H9 (cell line): ENCODE results near the gene ZNF180. TPM values are rescaled to one million over a fixed set of nuclear protein-coding genes. Genes with fewer than 3 reads are reported as not detected.

ENCODE experiments used
- DNase-seq: peaks from one replicate; pipeline ENCODE4 v3.0.0-alpha.2; 2017
- H2AFZ ChIP-seq: one replicate; pipeline ENCODE4 v1.6.1; 2013; ENCODE audit warnings: mild to moderate bottlenecking, low read length, control low read depth, moderate library complexity
- H2AK5ac ChIP-seq: 2 replicates; pipeline ENCODE4 v1.6.1; 2013; ENCODE audit warnings: low read length, control low read depth, mixed read lengths; ENCODE audit not compliant: insufficient read length
- H2BK120ac ChIP-seq: one replicate; pipeline ENCODE4 v1.6.1; 2013; ENCODE audit warnings: low read depth, mild to moderate bottlenecking, low read length, control low read depth, inconsistent platforms; ENCODE audit not compliant: poor library complexity, severe bottlenecking
- H2BK12ac ChIP-seq: 2 replicates; pipeline ENCODE4 v1.6.1; 2013; ENCODE audit warnings: low read length, control low read depth, mixed read lengths, low read depth; ENCODE audit not compliant: insufficient read length
- H2BK15ac ChIP-seq: 2 replicates; pipeline ENCODE4 v1.6.1; 2013; ENCODE audit warnings: low read depth, low read length, control low read depth
- H2BK20ac ChIP-seq: one replicate; pipeline ENCODE4 v1.6.1; 2013; ENCODE audit warnings: low read depth, mild to moderate bottlenecking, low read length, control low read depth, inconsistent platforms; ENCODE audit not compliant: poor library complexity, severe bottlenecking
- H2BK5ac ChIP-seq: 2 replicates; pipeline ENCODE4 v1.6.1; 2013; ENCODE audit warnings: low read length, control low read depth, mixed read lengths; ENCODE audit not compliant: insufficient read length
- H3K14ac ChIP-seq: 2 replicates; pipeline ENCODE4 v1.6.1; 2013; ENCODE audit warnings: low read length, control low read depth; ENCODE audit not compliant: insufficient read depth
- H3K18ac ChIP-seq: 2 replicates; pipeline ENCODE4 v1.6.1; 2013; ENCODE audit warnings: low read depth, mild to moderate bottlenecking, mixed read lengths, low read length, control low read depth; ENCODE audit not compliant: insufficient read length
- H3K23ac ChIP-seq: 2 replicates; pipeline ENCODE4 v1.6.1; 2013; ENCODE audit warnings: low read length, control low read depth, mixed read lengths, low read depth; ENCODE audit not compliant: insufficient read length
- H3K23me2 ChIP-seq: 2 replicates; pipeline ENCODE4 v1.6.1; 2013; ENCODE audit warnings: low read depth, mild to moderate bottlenecking, mixed read lengths, low read length, control low read depth; ENCODE audit not compliant: insufficient read length, poor library complexity, severe bottlenecking
- H3K27ac ChIP-seq: 2 replicates; pipeline ENCODE4 v1.5.1; 2013; ENCODE audit warnings: low read length, control low read depth, mixed read lengths, low read depth; ENCODE audit not compliant: insufficient read length
- H3K27me3 ChIP-seq: 2 replicates; pipeline ENCODE4 v1.6.1; 2013; ENCODE audit warnings: low read length, control low read depth, inconsistent platforms; ENCODE audit not compliant: insufficient read depth
- H3K4ac ChIP-seq: 2 replicates; pipeline ENCODE4 v1.6.1; 2013; ENCODE audit warnings: low read depth, mild to moderate bottlenecking, control low read depth, inconsistent platforms, low read length, moderate library complexity
- H3K4me1 ChIP-seq: 2 replicates; pipeline ENCODE4 v1.6.1; 2013; ENCODE audit warnings: low read length, control low read depth, inconsistent platforms; ENCODE audit not compliant: insufficient read depth
- H3K4me2 ChIP-seq: 2 replicates; pipeline ENCODE4 v1.6.1; 2013; ENCODE audit warnings: low read length, control low read depth, mixed read lengths; ENCODE audit not compliant: insufficient read length, insufficient read depth
- H3K56ac ChIP-seq: 2 replicates; pipeline ENCODE4 v1.6.1; 2013; ENCODE audit warnings: low read depth, mild to moderate bottlenecking, mixed read lengths, low read length, control low read depth; ENCODE audit not compliant: insufficient read length
- H3K79me1 ChIP-seq: 2 replicates; pipeline ENCODE4 v1.6.1; 2013; ENCODE audit warnings: low read depth, mild to moderate bottlenecking, moderate library complexity, low read length, control low read depth, inconsistent platforms; ENCODE audit not compliant: insufficient read depth, poor library complexity, severe bottlenecking
- H3K79me2 ChIP-seq: 2 replicates; pipeline ENCODE4 v1.6.1; 2013; ENCODE audit warnings: low read length, control low read depth, inconsistent platforms; ENCODE audit not compliant: insufficient read depth
- H3K9ac ChIP-seq: 2 replicates; pipeline ENCODE4 v1.6.1; 2013; ENCODE audit warnings: low read length, control low read depth, mixed read lengths; ENCODE audit not compliant: insufficient read length; ENCODE audit errors: extremely low read depth
- H3K9me3 ChIP-seq: one replicate; pipeline ENCODE4 v1.6.1; 2013; ENCODE audit warnings: low read depth, low read length, inconsistent platforms; ENCODE audit not compliant: control insufficient read depth
- H3T11ph ChIP-seq: one replicate; pipeline ENCODE4 v1.6.1; 2013; ENCODE audit warnings: mild to moderate bottlenecking, low read length, control low read depth, inconsistent platforms
- H4K20me1 ChIP-seq: one replicate; pipeline ENCODE4 v1.6.1; 2013; ENCODE audit not compliant: control insufficient read depth, insufficient read length, insufficient read depth
- H4K5ac ChIP-seq: 2 replicates; pipeline ENCODE4 v1.6.1; 2013; ENCODE audit warnings: low read depth, mild to moderate bottlenecking, mixed read lengths, low read length, control low read depth; ENCODE audit not compliant: insufficient read length
- H4K8ac ChIP-seq: replicated peaks from 2 replicates; pipeline ENCODE4 v1.6.1; 2013; ENCODE audit warnings: low read length, control low read depth, mixed read lengths, low read depth; ENCODE audit not compliant: insufficient read length
- H4K91ac ChIP-seq: 2 replicates; pipeline ENCODE4 v1.6.1; 2013; ENCODE audit warnings: low read depth, mild to moderate bottlenecking, moderate library complexity, mixed read lengths, low read length, control low read depth; ENCODE audit not compliant: insufficient read length
- H3K27ac Mint-ChIP-seq, 3 experiments: 2 replicates in 2 of 3; 3 replicates in 1 of 3; pipeline ENCODE4 v1.8.0; 2020 to 2021; ENCODE audit warnings: mixed read lengths in 3 of 3, mild to moderate bottlenecking in 1 of 3, moderate library complexity in 1 of 3
- H3K27me3 Mint-ChIP-seq: 2 replicates; pipeline ENCODE4 v1.8.0; 2021; ENCODE audit warnings: low read depth, mild to moderate bottlenecking, moderate library complexity, mixed read lengths
- H3K36me3 Mint-ChIP-seq, 3 experiments: 2 replicates in 2 of 3; 3 replicates in 1 of 3; pipeline ENCODE4 v1.8.0; 2020 to 2021; ENCODE audit warnings: low read depth in 3 of 3, mixed read lengths in 3 of 3; ENCODE audit not compliant: insufficient read depth in 1 of 3
- H3K4me1 Mint-ChIP-seq, 2 experiments: 2 replicates each; pipeline ENCODE4 v1.8.0; 2020; ENCODE audit warnings: mixed read lengths in 2 of 2
- H3K4me3 Mint-ChIP-seq, 2 experiments: 2 replicates in 1 of 2; 3 replicates in 1 of 2; pipeline ENCODE4 v1.8.0; 2020 to 2021; ENCODE audit warnings: mild to moderate bottlenecking in 2 of 2, mixed read lengths in 2 of 2, moderate library complexity in 1 of 2
- H3K9me3 Mint-ChIP-seq, 2 experiments: 2 replicates in 1 of 2; 3 replicates in 1 of 2; pipeline ENCODE4 v1.8.0; 2020; ENCODE audit warnings: mild to moderate bottlenecking in 2 of 2, mixed read lengths in 2 of 2, moderate library complexity in 1 of 2
- CTCF ChIP-seq: fragments of 200-600 bp; sonication (generic); conservative IDR thresholded peaks from 3 replicates; pipeline ENCODE4 v1.8.0; 2021; ENCODE audit warnings: antibody characterized with exemption, mild to moderate bottlenecking
- WGBS: extraction: QIAGEN DNeasy Blood & Tissue Kit; methylation state at CpG from one replicate; pipeline ENCODE4 v1.1.7; 2013; ENCODE audit warnings: missing lambda C conversion rate, low lambda C conversion rate, mixed read lengths; ENCODE audit not compliant: insufficient read length; ENCODE audit errors: extremely low coverage; 5-methylcytosine and 5-hydroxymethylcytosine counted together
- total RNA-seq: library from RNA; stranded (reverse); gene quantifications from 2 replicates; pipeline ENCODE4 v1.2.1, GENCODE V29; 2021

The ZNF180 gene
- total RNA-seq, 1 experiment from 2014 or later, result 13.6 TPM

GRCh38 chr19:44496711-44497110, 3.6 kb downstream of the ZNF180 start:
- no peak for DNase-seq
- Mint-ChIP-seq H3K9me3 (peaks cover 85 to 89% of the 10 kb centered on the region in 2 experiments), H3K4me3 (no peak overlapping the region), H3K36me3 (peaks cover 76 to 81% (median 81%) of the 10 kb centered on the region in 3 experiments), H3K4me1 (peaks cover 16 to 19% of the 10 kb centered on the region in 2 experiments), H3K27ac (no peak overlapping the region), H3K27me3 (no peaks in the 10 kb centered on the region; the same call in 1 of the 2 replicates)
- no peak overlapping the region for H3K18ac ChIP-seq
- H3K4me1 ChIP-seq, result no peaks in the 10 kb centered on the region
- H4K20me1 ChIP-seq, result no peaks in the 10 kb centered on the region
- H3K27ac ChIP-seq, result no peak overlapping the region
- H2BK20ac ChIP-seq, result no peak overlapping the region
- H3K79me2 ChIP-seq, result peaks cover 29% of the 10 kb centered on the region; the same call in 1 of the 2 replicates
- no peak overlapping the region for H2BK120ac ChIP-seq
- no peak overlapping the region for H2AFZ ChIP-seq
- no peak overlapping the region for H2BK15ac ChIP-seq
- H3T11ph ChIP-seq, result no peak overlapping the region
- no peak overlapping the region for H2AK5ac ChIP-seq
- peaks cover 40% of the 10 kb centered on the region for H3K9me3 ChIP-seq
- no peak overlapping the region for H4K8ac ChIP-seq
- H3K14ac ChIP-seq, result no peak overlapping the region
- WGBS, result no CpG with 5 or more reads among the region's 1 CpG
- peaks cover 8% of the 10 kb centered on the region for H3K23me2 ChIP-seq
- H2BK12ac ChIP-seq, result no peak overlapping the region
- H3K79me1 ChIP-seq, result peaks cover 12% of the 10 kb centered on the region
- no peak overlapping the region for H3K4me2 ChIP-seq
- H3K56ac ChIP-seq, result no peak overlapping the region
- H3K27me3 ChIP-seq, result no peaks in the 10 kb centered on the region; the same call in 1 of the 2 replicates
- H3K9ac ChIP-seq, result no peak overlapping the region
- H3K4ac ChIP-seq, result no peak overlapping the region
- H4K5ac ChIP-seq, result no peak overlapping the region
- no peak for TF ChIP-seq CTCF
- H2BK5ac ChIP-seq, result no peak overlapping the region
- no peak overlapping the region for H3K23ac ChIP-seq
- H4K91ac ChIP-seq, result no peak overlapping the region
